Measurements from ENCODE around the gene SLF2. TPM values are rescaled to one million over a fixed set of nuclear protein-coding genes. Genes with fewer than 3 reads are reported as not detected.

Gene SLF2
- total RNA-seq, 2 donors from 2014 or later, result 41.3 to 44.1 TPM

DNA sequence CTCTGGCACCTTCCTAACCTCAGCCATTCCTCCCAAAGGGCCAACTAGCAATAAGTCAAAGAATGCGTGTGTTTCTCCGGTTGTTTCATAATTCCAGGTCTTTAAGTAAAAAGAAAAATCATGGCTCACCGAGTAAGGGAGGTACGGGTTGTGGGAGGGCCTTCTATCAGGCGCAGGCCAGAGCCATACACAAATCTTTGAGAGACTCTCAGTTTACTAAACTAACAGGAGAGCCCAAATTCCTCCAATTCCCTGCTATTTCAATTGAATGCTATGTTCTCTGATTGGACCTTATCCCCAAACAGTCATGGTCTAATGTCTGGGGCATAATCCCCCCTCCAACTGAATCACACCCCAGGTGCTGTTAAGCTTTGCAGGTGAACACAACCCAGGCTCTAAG, 26.2 kb upstream of the SLF2 start:
- H3K27ac Mint-ChIP-seq, result no peak overlapping the region
- no peaks in the 10 kb centered on the region for H3K36me3 Mint-ChIP-seq (ENCODE audit: low read depth)
- H3K4me1 Mint-ChIP-seq, result no peaks in the 10 kb centered on the region
- peaks cover 19% of the 10 kb centered on the region for H3K27me3 Mint-ChIP-seq
- ATAC-seq (replicated peaks), result no peak
- no peak overlapping the region for H3K4me3 Mint-ChIP-seq
- H3K9me3 Mint-ChIP-seq, result no peaks in the 10 kb centered on the region

DNA sequence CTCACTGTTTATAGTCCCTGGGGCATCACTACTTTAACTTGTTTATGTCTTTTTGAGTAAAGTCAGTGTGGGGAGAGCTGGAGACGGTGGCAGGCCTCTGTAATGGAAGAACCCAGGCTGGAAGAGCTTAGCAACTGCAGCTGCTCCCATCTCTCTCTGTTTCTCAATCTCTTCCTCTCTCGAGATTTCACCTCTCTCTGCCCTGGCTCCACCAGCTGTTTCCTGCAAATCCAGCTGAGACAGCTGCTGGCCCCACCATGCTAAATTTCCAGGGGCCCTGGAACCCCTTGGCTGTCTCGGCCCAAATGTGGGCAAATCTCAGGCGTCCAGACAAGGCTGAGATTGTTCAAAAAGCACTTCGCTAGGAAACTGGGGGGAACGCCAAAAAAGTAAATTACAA, 25.8 kb upstream of the SLF2 start:
- Mint-ChIP-seq H3K9me3 (no peaks in the 10 kb centered on the region), H3K4me1 (no peaks in the 10 kb centered on the region), H3K4me3 (no peak overlapping the region), H3K27me3 (peaks cover 20% of the 10 kb centered on the region), H3K36me3 (ENCODE audit: low read depth) (no peaks in the 10 kb centered on the region), H3K27ac (no peak overlapping the region)
- ATAC-seq (replicated peaks), result no peak

DNA sequence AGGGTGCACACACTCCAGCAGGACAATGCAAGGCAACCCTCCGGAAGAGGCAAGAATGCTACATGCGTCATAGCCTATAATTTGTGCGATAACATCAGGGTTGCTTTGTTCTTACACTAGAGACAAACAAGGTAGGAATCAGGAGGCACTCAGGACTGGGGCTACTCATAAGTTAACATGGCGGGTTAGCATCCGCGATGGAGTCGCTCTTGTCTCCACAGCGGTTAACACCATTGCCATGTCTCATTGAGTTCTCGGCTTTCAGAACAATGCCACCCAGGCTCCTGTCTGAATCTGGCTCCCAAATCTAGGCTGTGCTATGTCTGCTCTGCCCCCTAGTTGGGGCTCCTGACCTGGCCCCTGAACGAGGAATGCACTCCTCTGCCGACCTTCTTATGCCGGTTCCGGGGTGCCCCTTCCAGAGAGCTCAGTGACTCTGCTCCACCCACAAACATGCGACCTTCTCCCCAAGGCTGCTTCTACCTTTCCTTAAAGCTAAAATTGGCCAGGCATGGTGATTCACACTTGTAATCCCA, 24.9 kb upstream of the SLF2 start:
- H3K27me3 Mint-ChIP-seq, result peaks cover 26% of the 10 kb centered on the region
- no peak overlapping the region for H3K27ac Mint-ChIP-seq
- H3K4me1 Mint-ChIP-seq, result no peaks in the 10 kb centered on the region
- H3K9me3 Mint-ChIP-seq, result no peaks in the 10 kb centered on the region
- ATAC-seq (replicated peaks), result no peak
- no peak overlapping the region for H3K4me3 Mint-ChIP-seq
- no peaks in the 10 kb centered on the region for H3K36me3 Mint-ChIP-seq (ENCODE audit: low read depth)

DNA sequence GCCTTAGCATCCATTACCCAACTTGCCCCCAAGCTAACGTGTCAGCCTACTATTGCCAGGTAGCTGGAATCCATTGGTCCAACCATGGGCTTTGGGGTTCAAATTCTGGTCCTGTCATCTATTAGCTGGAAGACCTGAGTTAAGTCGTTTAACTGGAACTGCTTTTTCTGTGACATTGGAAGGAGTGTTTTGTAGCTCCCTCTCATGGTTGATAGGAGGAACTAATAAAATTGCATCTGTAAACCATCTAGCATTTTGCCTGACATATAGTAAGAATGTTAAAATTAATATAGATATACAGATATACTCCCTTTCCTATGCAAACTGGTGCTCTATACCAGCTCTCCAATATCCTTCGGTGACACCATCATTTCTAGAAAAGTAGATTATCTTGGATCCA, 23.8 kb upstream of the SLF2 start:
- Mint-ChIP-seq H3K4me1 (no peaks in the 10 kb centered on the region), H3K4me3 (no peak overlapping the region)

DNA sequence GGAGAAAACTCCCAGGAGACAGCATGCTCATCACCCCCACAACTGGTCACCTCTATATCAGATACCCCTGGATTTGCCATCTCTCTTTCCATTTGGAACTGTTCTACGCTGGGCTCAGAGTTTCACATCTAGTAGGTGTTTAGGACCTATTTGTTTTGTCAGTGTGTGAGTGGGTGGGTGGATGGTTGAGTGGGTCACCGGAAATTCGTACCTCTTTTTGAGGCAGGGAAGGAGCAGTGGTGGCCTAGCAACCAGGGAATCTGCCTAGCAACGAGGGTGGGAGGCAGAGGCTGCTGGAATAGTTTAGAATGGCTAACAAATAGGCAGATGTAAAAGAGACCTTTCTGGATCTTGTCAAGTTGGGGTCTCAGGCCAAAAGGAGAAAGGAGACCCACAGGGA, 23.2 kb upstream of the SLF2 start:
- H3K27ac Mint-ChIP-seq, result no peak overlapping the region
- H3K4me3 Mint-ChIP-seq, result no peak overlapping the region
- no peaks in the 10 kb centered on the region for H3K4me1 Mint-ChIP-seq
- no peaks in the 10 kb centered on the region for H3K36me3 Mint-ChIP-seq (ENCODE audit: low read depth)
- H3K27me3 Mint-ChIP-seq, result peaks cover 26% of the 10 kb centered on the region
- no peaks in the 10 kb centered on the region for H3K9me3 Mint-ChIP-seq
- no peak for ATAC-seq (replicated peaks)

More for the DNA sequence above, 23.8 kb upstream of the SLF2 start:
- ATAC-seq (replicated peaks), result no peak
- Mint-ChIP-seq H3K27me3 (peaks cover 26% of the 10 kb centered on the region), H3K36me3 (ENCODE audit: low read depth) (no peaks in the 10 kb centered on the region), H3K9me3 (no peaks in the 10 kb centered on the region), H3K27ac (no peak overlapping the region)

DNA sequence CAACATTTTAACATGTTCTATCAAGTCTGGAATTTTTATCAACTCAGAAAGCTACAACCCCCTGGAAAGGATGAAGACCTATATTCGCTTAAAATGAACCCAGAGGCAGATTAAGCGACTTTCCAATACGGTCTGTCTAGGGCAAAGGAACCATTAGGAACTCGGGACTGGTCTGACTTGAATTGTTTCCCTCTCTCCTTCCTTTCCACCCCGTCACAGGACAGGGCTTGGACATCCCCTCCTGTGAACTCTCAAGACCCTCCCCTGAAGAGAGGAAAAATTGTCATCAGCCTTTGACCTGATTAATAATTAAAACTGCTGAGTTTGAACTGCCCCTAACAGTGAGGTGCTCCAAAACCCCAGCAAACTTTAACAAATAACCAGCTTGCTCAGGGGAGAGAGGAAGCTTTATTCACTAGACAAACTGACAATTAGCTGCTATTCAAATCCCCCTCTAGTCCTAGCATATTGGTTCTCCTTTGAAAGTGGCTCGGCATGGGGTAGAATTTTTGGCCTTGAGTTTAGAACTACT, 22.6 kb upstream of the SLF2 start:
- no peak for ATAC-seq (replicated peaks)

DNA sequence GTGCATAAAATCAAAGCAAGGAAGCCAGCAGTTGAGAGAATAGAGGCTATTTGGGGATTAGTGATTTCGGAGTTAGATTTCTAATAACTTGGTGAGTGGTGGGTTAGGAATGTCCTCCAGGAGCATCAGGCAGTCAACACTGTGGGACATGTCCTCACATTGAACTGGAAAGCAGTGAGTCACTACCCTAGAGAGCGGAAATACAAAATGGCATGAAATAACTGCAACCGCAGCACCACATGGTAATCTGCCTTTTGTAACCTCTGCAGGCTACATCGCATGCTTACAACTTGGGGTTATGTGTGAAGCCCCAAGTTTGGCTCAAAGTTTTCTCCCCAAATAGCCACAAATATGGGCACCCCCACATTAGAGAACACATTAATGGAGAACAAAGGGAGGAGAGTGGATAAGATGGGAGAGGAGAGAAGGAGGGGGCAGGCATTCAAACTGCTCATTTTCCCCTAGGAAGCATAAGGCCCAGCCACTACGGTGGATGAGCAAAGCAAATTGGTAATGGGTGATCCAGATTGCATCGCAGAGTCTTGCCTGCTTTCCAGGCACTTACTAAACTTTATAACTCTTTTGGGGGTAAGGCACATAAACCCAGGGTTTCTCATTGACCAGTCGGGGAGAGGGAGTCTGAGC, 22.0 kb upstream of the SLF2 start:
- peaks cover 31% of the 10 kb centered on the region for H3K27me3 Mint-ChIP-seq
- peaks cover 6% of the 10 kb centered on the region for H3K4me1 Mint-ChIP-seq
- H3K27ac Mint-ChIP-seq, result no peak overlapping the region

More for the DNA sequence above, 22.6 kb upstream of the SLF2 start:
- Mint-ChIP-seq H3K27ac (no peak overlapping the region), H3K9me3 (no peaks in the 10 kb centered on the region), H3K4me3 (no peak overlapping the region), H3K27me3 (peaks cover 26% of the 10 kb centered on the region), H3K36me3 (ENCODE audit: low read depth) (no peaks in the 10 kb centered on the region), H3K4me1 (peaks cover under 1% of the 10 kb centered on the region)

DNA sequence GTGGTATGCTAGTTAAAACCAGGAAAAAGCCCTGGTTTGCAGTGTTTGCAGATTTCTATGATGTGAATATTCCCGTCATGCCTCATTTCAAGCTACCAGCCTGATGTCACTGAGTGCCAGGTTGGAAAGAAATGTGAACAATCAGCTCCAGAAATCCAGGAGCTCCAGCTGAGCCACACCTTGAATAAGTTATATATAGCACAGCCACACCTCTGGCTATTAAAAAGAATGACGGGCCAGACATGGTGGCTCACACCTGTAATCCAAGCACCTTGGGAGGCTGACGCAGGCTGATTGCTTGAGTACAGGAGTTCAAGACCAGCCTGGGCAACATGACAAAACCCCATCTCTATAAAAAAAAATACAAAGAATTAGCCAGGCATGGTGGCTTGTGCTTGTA, 18.7 kb upstream of the SLF2 start:
- peaks cover 8% of the 10 kb centered on the region for H3K4me1 Mint-ChIP-seq
- H3K9me3 Mint-ChIP-seq, result no peaks in the 10 kb centered on the region
- no peak overlapping the region for H3K27ac Mint-ChIP-seq
- no peaks in the 10 kb centered on the region for H3K36me3 Mint-ChIP-seq (ENCODE audit: low read depth)
- peaks cover 34% of the 10 kb centered on the region for H3K27me3 Mint-ChIP-seq
- H3K4me3 Mint-ChIP-seq, result no peak overlapping the region
- ATAC-seq (replicated peaks), result no peak

More for the DNA sequence above, 22.0 kb upstream of the SLF2 start:
- H3K4me3 Mint-ChIP-seq, result no peak overlapping the region
- no peak for ATAC-seq (replicated peaks)
- no peaks in the 10 kb centered on the region for H3K36me3 Mint-ChIP-seq (ENCODE audit: low read depth)
- H3K9me3 Mint-ChIP-seq, result no peaks in the 10 kb centered on the region

DNA sequence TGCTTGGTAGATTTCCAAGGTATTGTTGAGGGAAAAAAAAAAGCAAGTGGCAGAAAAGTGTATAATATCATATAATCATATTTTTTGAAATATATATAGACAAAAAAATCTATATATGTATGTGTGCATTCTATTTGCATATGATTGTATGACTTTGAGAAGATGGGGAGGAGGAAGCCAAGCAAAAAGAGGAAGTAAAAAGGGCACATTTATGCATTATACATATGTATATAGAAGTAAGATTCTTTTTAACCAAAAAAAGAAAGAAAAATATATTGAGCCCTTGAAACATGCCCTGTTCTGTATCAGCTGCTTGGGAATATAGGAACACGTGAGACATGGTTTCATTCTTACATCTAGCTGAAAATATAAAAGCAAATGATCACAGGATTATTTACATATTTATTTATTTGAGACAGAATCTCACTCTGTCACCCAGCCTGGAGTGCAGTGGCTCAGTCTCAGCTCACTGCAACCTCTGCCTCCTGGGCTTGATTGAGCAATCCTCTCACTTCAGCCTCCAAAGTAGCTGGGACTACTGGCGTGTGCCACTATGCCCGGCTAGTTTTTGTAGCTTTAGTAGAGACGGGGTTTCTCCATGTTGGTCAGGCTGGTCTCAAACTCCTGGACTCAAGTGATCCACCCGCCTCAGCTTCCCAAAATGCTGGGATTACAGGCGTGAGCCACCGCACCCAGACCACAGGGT, 18.0 kb upstream of the SLF2 start:
- peaks cover 8% of the 10 kb centered on the region for H3K4me1 Mint-ChIP-seq
- peaks cover 29% of the 10 kb centered on the region for H3K27me3 Mint-ChIP-seq
- H3K27ac Mint-ChIP-seq, result no peak overlapping the region
- H3K9me3 Mint-ChIP-seq, result no peaks in the 10 kb centered on the region
- no peaks in the 10 kb centered on the region for H3K36me3 Mint-ChIP-seq (ENCODE audit: low read depth)
- H3K4me3 Mint-ChIP-seq, result no peak overlapping the region
- ATAC-seq (replicated peaks), result no peak

DNA sequence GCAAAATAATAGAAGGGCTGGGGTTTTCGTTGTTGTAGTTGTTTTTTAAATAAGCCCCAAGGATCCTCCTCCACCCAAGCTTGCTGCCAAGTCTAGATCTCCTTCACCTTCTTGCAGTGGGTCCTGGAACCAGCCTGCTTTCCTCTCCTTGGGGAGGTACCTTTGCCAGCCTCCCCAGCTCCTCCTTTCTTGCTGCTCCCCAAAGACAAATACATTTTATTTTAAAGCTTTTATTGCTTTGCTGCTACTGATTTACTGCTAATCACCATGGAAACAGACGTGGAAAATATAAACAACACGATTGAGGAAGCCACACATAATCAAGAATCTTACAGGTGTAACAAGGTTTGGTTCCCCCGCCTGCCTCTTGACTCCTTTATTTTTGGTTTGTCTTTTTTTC, 17.4 kb upstream of the SLF2 start:
- peak overlapping the region; percentile 15 for H3K27ac Mint-ChIP-seq
- ATAC-seq (replicated peaks), result no peak
- no peak overlapping the region for H3K4me3 Mint-ChIP-seq
- peaks cover 29% of the 10 kb centered on the region for H3K27me3 Mint-ChIP-seq
- peaks cover 8% of the 10 kb centered on the region for H3K4me1 Mint-ChIP-seq
- H3K36me3 Mint-ChIP-seq (ENCODE audit: low read depth), result no peaks in the 10 kb centered on the region
- H3K9me3 Mint-ChIP-seq, result no peaks in the 10 kb centered on the region

DNA sequence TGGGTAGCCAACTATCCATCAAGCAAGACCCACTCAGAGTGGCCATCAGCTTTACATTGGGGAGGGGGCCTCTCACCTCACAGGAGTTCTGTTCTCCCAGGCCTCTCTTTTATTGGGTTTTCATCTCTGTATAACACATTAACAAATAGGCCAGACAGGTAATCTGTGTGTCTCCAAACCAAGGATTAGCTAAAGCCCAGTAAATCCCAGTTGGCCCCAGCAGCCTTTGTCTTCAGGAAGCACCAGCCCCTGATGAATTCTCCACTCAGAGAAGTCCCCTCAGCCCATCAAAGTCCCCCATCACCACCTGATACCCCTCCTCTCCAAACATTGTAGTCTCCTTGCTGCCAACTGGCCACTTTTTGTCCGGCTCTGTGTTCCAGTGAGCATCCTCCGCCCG, 16.9 kb upstream of the SLF2 start:
- Mint-ChIP-seq H3K4me3 (no peak overlapping the region), H3K36me3 (ENCODE audit: low read depth) (no peaks in the 10 kb centered on the region), H3K27ac (peak overlapping the region; percentile 15), H3K27me3 (peaks cover 23% of the 10 kb centered on the region), H3K4me1 (peaks cover 8% of the 10 kb centered on the region), H3K9me3 (no peaks in the 10 kb centered on the region)
- ATAC-seq (replicated peaks), result no peak

DNA sequence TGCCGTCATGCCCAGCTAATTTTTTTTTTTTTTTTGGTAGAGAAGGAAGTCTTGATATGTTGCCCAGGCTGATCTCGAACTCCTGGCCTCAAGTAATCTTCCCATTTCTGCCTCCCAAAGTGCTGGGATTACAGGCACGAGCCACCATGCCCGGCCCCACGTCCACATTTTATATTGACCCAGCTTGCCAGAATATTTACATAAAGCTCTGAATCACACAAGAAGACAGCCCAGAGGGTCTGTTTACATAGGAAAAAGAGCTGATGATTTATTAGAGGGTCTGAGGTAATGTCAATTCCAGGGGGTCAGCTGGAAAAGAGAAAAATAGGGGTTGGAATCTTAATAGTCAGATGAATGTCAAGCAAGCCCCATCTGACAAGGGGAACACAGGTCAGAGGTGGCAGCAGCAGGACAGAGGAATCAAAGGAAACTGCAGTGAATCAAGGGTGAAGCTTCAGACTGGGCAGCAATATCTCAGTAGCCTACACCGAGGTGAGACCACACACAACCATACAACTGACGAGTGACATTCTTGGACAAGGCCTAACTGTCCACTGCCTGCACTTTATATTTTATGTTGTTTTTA, 15.8 kb upstream of the SLF2 start:
- Mint-ChIP-seq H3K27ac (no peak overlapping the region), H3K4me3 (no peak overlapping the region), H3K27me3 (peaks cover 27% of the 10 kb centered on the region), H3K9me3 (no peaks in the 10 kb centered on the region), H3K36me3 (ENCODE audit: low read depth) (no peaks in the 10 kb centered on the region), H3K4me1 (peaks cover 8% of the 10 kb centered on the region)
- no peak for ATAC-seq (replicated peaks)

DNA sequence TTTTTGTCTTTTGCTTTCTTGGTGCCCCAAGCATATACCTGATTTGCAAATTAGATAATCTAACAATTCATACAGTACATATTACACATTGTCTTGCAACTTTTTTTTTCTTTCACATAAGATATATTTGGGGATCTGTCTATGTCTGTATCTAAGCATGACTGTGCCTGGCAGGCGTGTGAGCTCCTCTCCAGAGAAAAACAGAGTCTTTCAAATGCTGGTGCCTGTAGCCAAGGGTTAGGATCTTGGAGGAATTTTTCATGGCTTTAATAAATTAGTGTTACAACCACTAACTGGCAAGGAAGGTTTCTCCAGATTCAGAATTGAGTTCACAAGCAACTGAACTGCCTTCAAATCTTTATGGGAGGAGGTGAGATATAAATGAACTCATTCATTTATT, 14.8 kb upstream of the SLF2 start:
- H3K27me3 Mint-ChIP-seq, result peaks cover 21% of the 10 kb centered on the region
- no peak for ATAC-seq (replicated peaks)
- H3K9me3 Mint-ChIP-seq, result no peaks in the 10 kb centered on the region
- no peak overlapping the region for H3K4me3 Mint-ChIP-seq
- no peak overlapping the region for H3K27ac Mint-ChIP-seq
- H3K36me3 Mint-ChIP-seq (ENCODE audit: low read depth), result no peaks in the 10 kb centered on the region
- peaks cover 8% of the 10 kb centered on the region for H3K4me1 Mint-ChIP-seq

DNA sequence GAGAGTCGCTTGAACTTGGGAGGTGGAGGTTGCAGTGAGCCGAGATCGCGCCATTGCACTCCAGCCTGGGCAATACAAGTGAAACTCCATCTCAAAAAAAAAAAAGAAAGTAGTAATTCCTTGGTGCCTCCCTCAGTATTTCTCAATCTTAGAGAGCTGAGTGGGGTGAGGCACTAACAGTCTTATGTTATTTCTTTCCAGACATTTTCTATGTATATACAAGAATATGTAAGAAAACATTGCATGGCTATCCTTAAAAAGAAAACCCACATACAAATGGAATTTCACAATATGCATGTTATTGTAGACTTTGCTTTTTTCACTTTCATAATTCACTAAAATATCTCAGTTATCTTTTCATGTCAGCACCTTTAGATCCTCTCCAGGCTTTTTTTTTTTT, 13.6 kb upstream of the SLF2 start:
- Mint-ChIP-seq H3K27me3 (peaks cover 27% of the 10 kb centered on the region), H3K4me1 (peaks cover 8% of the 10 kb centered on the region), H3K27ac (no peak overlapping the region), H3K36me3 (ENCODE audit: low read depth) (no peaks in the 10 kb centered on the region), H3K9me3 (no peaks in the 10 kb centered on the region), H3K4me3 (no peak overlapping the region)
- ATAC-seq (replicated peaks), result no peak

DNA sequence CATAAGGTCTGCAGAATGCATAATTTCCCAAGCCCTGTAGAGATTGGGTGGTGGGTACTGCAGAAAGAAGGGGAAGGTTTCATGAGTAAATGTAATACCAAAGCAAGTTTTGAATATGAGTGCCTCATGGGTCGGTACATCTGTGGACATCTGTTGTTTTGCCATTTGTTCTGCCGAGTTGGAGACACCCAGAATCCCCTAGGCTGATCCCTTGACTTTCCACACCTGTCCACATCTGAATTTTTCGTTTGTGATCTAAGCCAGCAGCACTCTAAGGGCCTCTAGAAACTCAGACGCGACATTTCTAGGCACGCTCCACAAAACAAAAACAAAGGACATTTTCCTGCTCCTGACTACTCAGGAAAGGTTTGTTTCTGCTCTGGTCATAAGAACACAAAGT, 11.7 kb upstream of the SLF2 start:
- Mint-ChIP-seq H3K27ac (no peak overlapping the region), H3K9me3 (no peaks in the 10 kb centered on the region), H3K36me3 (ENCODE audit: low read depth) (no peaks in the 10 kb centered on the region), H3K4me1 (no peaks in the 10 kb centered on the region), H3K4me3 (no peak overlapping the region), H3K27me3 (peaks cover 23% of the 10 kb centered on the region)
- ATAC-seq (replicated peaks), result no peak
